ENCODE results near the gene CPNE5.

DNA sequence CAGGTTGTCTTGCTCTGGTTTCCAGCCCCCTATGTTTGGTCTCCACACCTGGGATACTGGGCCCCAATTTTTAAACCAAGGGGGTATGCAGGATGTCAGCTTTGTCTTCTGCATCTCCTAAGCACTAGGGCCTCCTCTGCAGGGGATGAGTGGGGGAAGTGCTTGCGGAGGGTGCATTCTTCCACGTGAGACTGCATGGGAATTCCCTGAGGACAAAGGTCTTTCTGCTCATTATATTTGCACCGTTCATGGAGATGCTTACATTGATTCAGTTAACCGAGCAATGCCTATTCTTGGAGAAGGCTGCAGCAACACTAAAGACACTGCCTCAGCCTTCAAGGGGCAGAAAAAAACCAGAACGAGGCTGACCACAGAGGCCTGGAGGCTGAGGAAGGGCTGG is 96.2 kb downstream of the CPNE5 start:
- TF ChIP-seq, protein P1, sequence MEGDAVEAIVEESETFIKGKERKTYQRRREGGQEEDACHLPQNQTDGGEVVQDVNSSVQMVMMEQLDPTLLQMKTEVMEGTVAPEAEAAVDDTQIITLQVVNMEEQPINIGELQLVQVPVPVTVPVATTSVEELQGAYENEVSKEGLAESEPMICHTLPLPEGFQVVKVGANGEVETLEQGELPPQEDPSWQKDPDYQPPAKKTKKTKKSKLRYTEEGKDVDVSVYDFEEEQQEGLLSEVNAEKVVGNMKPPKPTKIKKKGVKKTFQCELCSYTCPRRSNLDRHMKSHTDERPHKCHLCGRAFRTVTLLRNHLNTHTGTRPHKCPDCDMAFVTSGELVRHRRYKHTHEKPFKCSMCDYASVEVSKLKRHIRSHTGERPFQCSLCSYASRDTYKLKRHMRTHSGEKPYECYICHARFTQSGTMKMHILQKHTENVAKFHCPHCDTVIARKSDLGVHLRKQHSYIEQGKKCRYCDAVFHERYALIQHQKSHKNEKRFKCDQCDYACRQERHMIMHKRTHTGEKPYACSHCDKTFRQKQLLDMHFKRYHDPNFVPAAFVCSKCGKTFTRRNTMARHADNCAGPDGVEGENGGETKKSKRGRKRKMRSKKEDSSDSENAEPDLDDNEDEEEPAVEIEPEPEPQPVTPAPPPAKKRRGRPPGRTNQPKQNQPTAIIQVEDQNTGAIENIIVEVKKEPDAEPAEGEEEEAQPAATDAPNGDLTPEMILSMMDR (IDR thresholded peaks at IDR 0.05), result no peak
- TF ChIP-seq EZH2phosphoT487 (IDR thresholded peaks at IDR 0.05), result no peak
- TF ChIP-seq EZH2 (IDR thresholded peaks at IDR 0.05), result no peak
